Endothelial cell of umbilical vein (primary cell): ENCODE results near the gene PFKP. TPM values are rescaled to one million over a fixed set of nuclear protein-coding genes. Genes with fewer than 3 reads are reported as not detected.

Experiments used
- BruUV-seq: library from RNA; stranded (reverse); fragments of 400-500 nt; replicated peaks from 2 replicates; lab custom pipeline; 2021; lab: Mats Ljungman, UMichigan
- CTCF ChIA-PET: fragments of 300-600, 350-600 bp; sonication (Branson Sonifier 250); formaldehyde crosslinking; loops from one replicate; lab custom pipeline; 2021; ENCODE audit warnings: antibody characterized with exemption, inconsistent platforms; lab: Charles Lee
- POLR2A ChIA-PET: fragments of 300-600, 350-600 bp; sonication (Branson Sonifier 250); formaldehyde crosslinking; loops from one replicate; lab custom pipeline; 2021; ENCODE audit warnings: antibody characterized with exemption, inconsistent platforms; lab: Charles Lee
- DNase-seq: peaks from one replicate; pipeline ENCODE4 v3.0.0-alpha.2; 2011; ENCODE audit warnings: low read depth, low spot score
- FAIRE-seq: peaks from 2 replicates; lab custom pipeline; 2011; peaks lifted over from hg19 to GRCh38; lab: Jason Lieb, UNC
- H2AFZ ChIP-seq: 2 replicates; pipeline ENCODE4 v1.6.0; 2012; ENCODE audit warnings: low read depth, low read length, control low read depth, inconsistent platforms
- H3K27ac ChIP-seq: 2 replicates; pipeline ENCODE4 v1.5.1; 2011; ENCODE audit warnings: low read depth, mild to moderate bottlenecking, control low read depth, low read length, moderate library complexity; ENCODE audit not compliant: insufficient read depth
- H3K27me3 ChIP-seq, 2 experiments: 2 replicates each; pipeline versions ENCODE4 v1.6.0 to v1.6.1; 2011; ENCODE audit warnings: low read length in 2 of 2, mixed read lengths in 1 of 2; ENCODE audit not compliant: control insufficient read depth in 2 of 2, insufficient read depth in 2 of 2
- H3K36me3 ChIP-seq, 2 experiments: 2 replicates in 1 of 2; 3 replicates in 1 of 2; pipeline ENCODE4 v1.5.1; 2011; ENCODE audit warnings: low read length in 2 of 2, mild to moderate bottlenecking in 1 of 2, moderate library complexity in 1 of 2; ENCODE audit not compliant: control insufficient read depth in 2 of 2, insufficient read depth in 2 of 2; ENCODE audit errors: extremely low read depth in 1 of 2
- H3K4me1 ChIP-seq: 3 replicates; pipeline ENCODE4 v1.5.1; 2011; ENCODE audit warnings: mild to moderate bottlenecking, low read length; ENCODE audit not compliant: control insufficient read depth, insufficient read depth; ENCODE audit errors: extremely low read depth
- H3K4me2 ChIP-seq: 2 replicates; pipeline ENCODE4 v1.6.1; 2011; ENCODE audit warnings: low read length, control low read depth, mixed read lengths; ENCODE audit not compliant: insufficient read depth
- H3K4me3 ChIP-seq, 3 experiments: fragments of 200-600 bp in 1 of 3; sonication (generic), shearing (Covaris generic) in 1 of 3; replicated peaks in 1 of 3; 2 replicates each; pipeline ENCODE4 v1.5.1; 2011 to 2016; ENCODE audit warnings: control low read depth in 3 of 3, low read length in 3 of 3, mild to moderate bottlenecking in 2 of 3, inconsistent platforms in 1 of 3, low read depth in 1 of 3, moderate library complexity in 1 of 3; ENCODE audit not compliant: insufficient read depth in 1 of 3
- H3K79me2 ChIP-seq: 2 replicates; pipeline ENCODE4 v1.6.0; 2012; ENCODE audit warnings: low read length, inconsistent platforms; ENCODE audit not compliant: control insufficient read depth, insufficient read depth
- H3K9ac ChIP-seq: replicated peaks from 2 replicates; pipeline ENCODE3; 2011; ENCODE audit warnings: low read length, control low read depth; ENCODE audit not compliant: insufficient read depth; ENCODE audit errors: extremely low read depth
- H3K9me1 ChIP-seq: replicated peaks from 3 replicates; pipeline ENCODE4 v1.6.0; 2011; ENCODE audit warnings: mild to moderate bottlenecking, low read length; ENCODE audit not compliant: control insufficient read depth, insufficient read depth; ENCODE audit errors: extremely low read depth
- H3K9me3 ChIP-seq: replicated peaks from 2 replicates; pipeline ENCODE4 v1.5.1; 2012; ENCODE audit warnings: low read length, inconsistent platforms; ENCODE audit not compliant: control insufficient read depth, insufficient read depth
- H4K20me1 ChIP-seq: replicated peaks from 2 replicates; pipeline ENCODE3; 2011; ENCODE audit warnings: mild to moderate bottlenecking, low read length; ENCODE audit not compliant: control insufficient read depth, insufficient read depth; ENCODE audit errors: extremely low read depth
- EZH2 ChIP-seq: IDR thresholded peaks from 2 replicates; pipeline ENCODE4 v1.6.1; 2012; ENCODE audit warnings: borderline replicate concordance, low read depth, mild to moderate bottlenecking, moderate library complexity, low read length, inconsistent platforms; ENCODE audit not compliant: severe bottlenecking
- FOS ChIP-seq: IDR thresholded peaks from 2 replicates; pipeline ENCODE4 v1.6.1; 2011; ENCODE audit warnings: mild to moderate bottlenecking, low read length, moderate library complexity, borderline replicate concordance; ENCODE audit not compliant: insufficient read depth
- GATA2 ChIP-seq: IDR thresholded peaks from 2 replicates; pipeline ENCODE4 v1.7.0; 2011; ENCODE audit warnings: low read depth, mild to moderate bottlenecking, moderate library complexity, mixed read lengths, low read length; ENCODE audit not compliant: insufficient read length, insufficient read depth
- JUN ChIP-seq: IDR thresholded peaks from 2 replicates; pipeline ENCODE4 v1.6.1; 2011; ENCODE audit warnings: borderline replicate concordance, low read depth; ENCODE audit not compliant: insufficient read length, insufficient read depth
- MAX ChIP-seq: IDR thresholded peaks from 2 replicates; pipeline ENCODE4 v1.6.1; 2011; ENCODE audit not compliant: insufficient read depth, insufficient read length
- MYC ChIP-seq: IDR thresholded peaks from one replicate; pipeline ENCODE4 v1.6.1; 2011; ENCODE audit warnings: mild to moderate bottlenecking, low read depth, low read length
- POLR2A ChIP-seq: IDR thresholded peaks from 2 replicates; pipeline ENCODE4 v1.6.1; 2012; ENCODE audit warnings: low read depth, mild to moderate bottlenecking, control low read depth, low read length
- POLR2AphosphoS5 ChIP-seq: IDR thresholded peaks from 2 replicates; pipeline ENCODE4 v1.6.1; 2012; ENCODE audit warnings: low read depth, mild to moderate bottlenecking, control low read depth, low read length, moderate library complexity; ENCODE audit not compliant: insufficient read depth
- dilution Hi-C: fragments of 300-500 bp; cut with MboI; formaldehyde crosslinking; loops from one replicate; pipeline ENCODE4 v1.15.0; 2019; ENCODE audit warnings: low sequenced_read_pairs; ENCODE audit not compliant: extremely low pct_ligation_motif_present
- intact Hi-C: fragments of 100-400 bp; cut with micrococcal nuclease; formaldehyde crosslinking; loops from one replicate; pipeline ENCODE4 v1.10.0; 2022
- polyA plus RNA-seq, 4 experiments: library from polyadenylated mRNA; depleted of rRNA in 3 of 4; stranded (reverse) in 3 of 4; unstranded in 1 of 4; fragments of >200 nt; gene quantifications; 2 replicates each; pipeline versions ENCODE4 v1.2.1 to v1.2.3, GENCODE V29; 2011 to 2012; ENCODE audit warnings: missing spikeins in 1 of 4
- total RNA-seq: library from RNA; stranded (reverse); gene quantifications from 2 replicates; pipeline ENCODE4 v1.2.3, GENCODE V29; 2021
- TF ChIP-seq, protein P1 (sequence below), 2 donors: IDR thresholded peaks; 1 replicate in 1 of 2; 2 replicates in 1 of 2; pipeline ENCODE4 v1.5.1; 2011; ENCODE audit warnings: low read length in 2 of 2, mild to moderate bottlenecking in 2 of 2, moderate library complexity in 2 of 2, control low read depth in 1 of 2, inconsistent platforms in 1 of 2, low read depth in 1 of 2; ENCODE audit not compliant: insufficient read depth in 1 of 2; ENCODE audit errors: extremely low read depth in 1 of 2

The PFKP gene
- total and polyA plus RNA-seq, 2 donors (not counting 3 experiments of a cell fraction or from before 2014, with no cell fraction given), result 185 to 359 TPM

- Histone ChIP-seq H4K20me1 (no peaks in the 10 kb centered on the region), H2AFZ (no peak overlapping the region), H3K27me3 (no peaks in the 10 kb centered on the region), H3K4me2 (no peak overlapping the region), H3K9me3 (no peaks in the 10 kb centered on the region), H3K79me2 (peaks cover 2% of the 10 kb centered on the region), H3K27ac (no peak overlapping the region), H3K4me3 (no peak overlapping the region), H3K9me1 (no peaks in the 10 kb centered on the region), H3K9ac (no peak overlapping the region), H3K4me1 (no peaks in the 10 kb centered on the region), H3K36me3 (peaks cover 39 to 45% of the 10 kb centered on the region in 2 experiments)
- dilution Hi-C loops (no loop called here), intact Hi-C loops (no loop called here)
- ChIA-PET POLR2A (no interaction called here), CTCF (no interaction called here)
- FAIRE-seq (no peak), DNase-seq (no peak)
- BruUV-seq, result no TSS peak
- TF ChIP-seq MAX, result no peak
- TF ChIP-seq EZH2, result no peak
- no peak for TF ChIP-seq GATA2
- TF ChIP-seq POLR2A, result no peak
- no peak for TF ChIP-seq POLR2AphosphoS5
- no peak for TF ChIP-seq FOS
- TF ChIP-seq MYC, result no peak
- no peak for TF ChIP-seq JUN
- TF ChIP-seq, protein P1, sequence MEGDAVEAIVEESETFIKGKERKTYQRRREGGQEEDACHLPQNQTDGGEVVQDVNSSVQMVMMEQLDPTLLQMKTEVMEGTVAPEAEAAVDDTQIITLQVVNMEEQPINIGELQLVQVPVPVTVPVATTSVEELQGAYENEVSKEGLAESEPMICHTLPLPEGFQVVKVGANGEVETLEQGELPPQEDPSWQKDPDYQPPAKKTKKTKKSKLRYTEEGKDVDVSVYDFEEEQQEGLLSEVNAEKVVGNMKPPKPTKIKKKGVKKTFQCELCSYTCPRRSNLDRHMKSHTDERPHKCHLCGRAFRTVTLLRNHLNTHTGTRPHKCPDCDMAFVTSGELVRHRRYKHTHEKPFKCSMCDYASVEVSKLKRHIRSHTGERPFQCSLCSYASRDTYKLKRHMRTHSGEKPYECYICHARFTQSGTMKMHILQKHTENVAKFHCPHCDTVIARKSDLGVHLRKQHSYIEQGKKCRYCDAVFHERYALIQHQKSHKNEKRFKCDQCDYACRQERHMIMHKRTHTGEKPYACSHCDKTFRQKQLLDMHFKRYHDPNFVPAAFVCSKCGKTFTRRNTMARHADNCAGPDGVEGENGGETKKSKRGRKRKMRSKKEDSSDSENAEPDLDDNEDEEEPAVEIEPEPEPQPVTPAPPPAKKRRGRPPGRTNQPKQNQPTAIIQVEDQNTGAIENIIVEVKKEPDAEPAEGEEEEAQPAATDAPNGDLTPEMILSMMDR (IDR thresholded peaks at IDR 0.05; ENCODE audit: extremely low read depth in 1 of 2, insufficient read depth in 1 of 2, low read depth in 1 of 2, low read length in 2 of 2), result no peak
Observed at GRCh38 chr10:3159152-3159551, 91.8 kb downstream of the PFKP start.
